Measurements from ENCODE around the gene SH3RF1. TPM values are rescaled to one million over a fixed set of nuclear protein-coding genes. Genes with fewer than 3 reads are reported as not detected.

SH3RF1 gene
- total and polyA plus RNA-seq, 2 donors, result 2.0 to 3.7 TPM

DNA sequence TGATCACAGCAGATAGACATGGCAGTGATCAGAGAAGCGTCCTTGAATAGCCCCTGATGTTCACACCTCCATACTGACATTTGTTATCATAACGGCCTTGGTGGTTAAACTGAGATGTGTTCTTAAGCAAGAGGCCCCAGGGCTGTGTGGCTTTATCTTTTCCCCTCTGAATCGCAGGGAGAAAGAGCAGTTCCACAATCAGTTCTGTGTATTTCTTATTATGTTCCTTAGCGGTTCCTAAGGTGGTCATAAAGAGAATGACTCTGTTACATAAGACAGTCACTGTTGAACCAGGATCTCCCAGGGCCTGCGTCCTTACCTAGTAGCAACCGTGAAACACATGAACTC is 207.9 kb downstream of the SH3RF1 start:
- no peak overlapping the region for H3K27ac ChIP-seq (ENCODE audit: low read depth in 1 of 2, low read length in 1 of 2)
- no peaks in the 10 kb centered on the region for H3K27me3 ChIP-seq (ENCODE audit: control insufficient read depth in 2 of 2, insufficient read depth in 1 of 2, low read length in 1 of 2)
- no peaks in the 10 kb centered on the region for H3K36me3 ChIP-seq (ENCODE audit: control insufficient read depth in 2 of 2, insufficient read depth in 2 of 2, low read length in 1 of 2)
- H3K9me3 ChIP-seq (ENCODE audit: control insufficient read depth in 2 of 2, insufficient read depth in 1 of 2, low read length in 1 of 2), result peaks cover 0 to 3% of the 10 kb centered on the region in 2 donors
- no peak overlapping the region for H3K4me3 ChIP-seq (ENCODE audit: low read length in 2 of 2)
- no peak for DNase-seq (ENCODE audit: low read depth in 6 of 9, low spot score in 9 of 9)
- H3K4me1 ChIP-seq (ENCODE audit: control insufficient read depth in 2 of 2, insufficient read depth in 2 of 2, low read length in 2 of 2), result peaks cover 0 to 3% of the 10 kb centered on the region in 2 donors
- 95% methylated on average over 6 of the region's 6 CpGs for WGBS

DNA sequence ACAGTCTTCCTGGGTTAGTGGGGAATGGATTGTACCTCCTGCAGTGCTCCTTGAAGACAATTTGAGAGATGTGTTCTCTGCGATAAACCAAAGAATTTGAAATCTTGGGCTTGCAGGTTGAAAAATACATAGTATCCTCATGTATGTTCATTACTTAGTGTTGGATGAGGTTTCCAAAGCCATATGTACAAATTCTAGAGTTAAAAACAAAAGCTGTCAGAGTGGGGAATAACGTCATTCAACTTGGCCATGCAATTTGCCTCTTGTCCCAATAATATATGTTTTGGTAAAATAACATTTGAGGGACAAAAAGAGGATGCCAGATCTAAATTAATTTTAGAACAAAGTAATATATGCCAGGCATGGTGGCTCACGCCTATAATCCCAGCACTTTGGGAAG is 209.4 kb downstream of the SH3RF1 start:
- 97% methylated on average over 3 of the region's 3 CpGs for WGBS
- no peaks in the 10 kb centered on the region for H3K27me3 ChIP-seq (ENCODE audit: control insufficient read depth in 2 of 2, insufficient read depth in 1 of 2, low read length in 1 of 2)
- H3K4me3 ChIP-seq (ENCODE audit: low read length in 2 of 2), result no peak overlapping the region
- H3K9me3 ChIP-seq (ENCODE audit: control insufficient read depth in 2 of 2, insufficient read depth in 1 of 2, low read length in 1 of 2), result peaks cover 0 to 3% of the 10 kb centered on the region in 2 donors
- H3K27ac ChIP-seq (ENCODE audit: low read depth in 1 of 2, low read length in 1 of 2), result no peak overlapping the region
- peaks cover 0 to 3% of the 10 kb centered on the region in 2 donors for H3K4me1 ChIP-seq (ENCODE audit: control insufficient read depth in 2 of 2, insufficient read depth in 2 of 2, low read length in 2 of 2)
- H3K36me3 ChIP-seq (ENCODE audit: control insufficient read depth in 2 of 2, insufficient read depth in 2 of 2, low read length in 1 of 2), result no peaks in the 10 kb centered on the region
- no peak for DNase-seq (ENCODE audit: low read depth in 6 of 9, low spot score in 9 of 9)

- Histone ChIP-seq H3K36me3 (ENCODE audit: control insufficient read depth in 2 of 2, insufficient read depth in 2 of 2, low read length in 1 of 2) (no peaks in the 10 kb centered on the region), H3K4me1 (ENCODE audit: control insufficient read depth in 2 of 2, insufficient read depth in 2 of 2, low read length in 2 of 2) (peaks cover 0 to 3% of the 10 kb centered on the region in 2 donors), H3K4me3 (ENCODE audit: low read length in 2 of 2) (no peak overlapping the region), H3K27me3 (ENCODE audit: control insufficient read depth in 2 of 2, insufficient read depth in 1 of 2, low read length in 1 of 2) (no peaks in the 10 kb centered on the region), H3K9me3 (ENCODE audit: control insufficient read depth in 2 of 2, insufficient read depth in 1 of 2, low read length in 1 of 2) (peaks cover 0 to 3% of the 10 kb centered on the region in 2 donors), H3K27ac (ENCODE audit: low read depth in 1 of 2, low read length in 1 of 2) (no peak overlapping the region)
- no peak for DNase-seq (ENCODE audit: low read depth in 6 of 9, low spot score in 9 of 9)
- WGBS, result 90% methylated on average over 9 of the region's 9 CpGs
These were observed 210.2 kb downstream of the SH3RF1 start for GRCh38 chr4:169060391-169061091.

DNA sequence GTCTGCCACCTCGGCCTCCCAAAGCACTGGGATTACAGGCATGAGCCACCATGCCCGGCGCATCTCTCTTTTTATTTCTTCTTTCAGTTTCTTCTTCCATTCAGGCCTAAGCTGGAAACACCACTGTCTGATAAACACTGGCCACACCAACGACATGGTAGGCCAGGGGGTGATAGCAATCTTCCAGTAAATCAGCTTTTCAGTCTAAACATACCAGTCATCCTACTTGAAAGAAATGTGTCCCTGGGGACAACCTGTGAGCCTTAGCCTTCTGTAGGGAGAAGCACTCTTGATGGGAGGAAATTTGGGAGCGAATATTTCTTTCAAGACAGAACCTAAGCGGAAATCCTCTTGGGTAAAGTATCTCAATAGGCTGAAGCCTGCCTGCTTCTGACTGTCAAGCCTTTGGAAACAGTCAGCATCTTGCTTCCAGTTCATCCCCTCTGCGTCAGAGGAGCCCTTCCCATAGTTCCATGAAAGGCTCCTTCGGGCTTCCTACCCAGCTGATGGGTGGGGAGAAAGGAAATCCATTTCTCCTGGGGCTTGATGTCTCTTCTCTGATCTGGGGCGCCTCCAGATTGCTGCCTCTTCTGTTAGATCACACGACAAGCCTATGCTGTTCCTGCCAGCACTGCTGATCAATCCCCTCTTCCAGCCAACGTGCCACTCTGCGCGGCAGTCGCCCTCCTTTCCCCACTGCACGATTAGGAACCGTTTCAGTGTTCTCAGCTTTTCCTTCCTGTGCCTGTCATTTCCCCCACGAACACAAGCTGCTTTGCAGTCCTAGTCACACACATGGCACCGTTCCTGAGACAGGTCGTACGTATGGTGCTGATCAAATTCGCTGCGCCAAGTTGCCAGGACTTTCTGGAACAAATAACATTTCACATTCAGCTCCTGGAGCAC is 211.2 kb downstream of the SH3RF1 start:
- no peaks in the 10 kb centered on the region for H3K27me3 ChIP-seq (ENCODE audit: control insufficient read depth in 2 of 2, insufficient read depth in 1 of 2, low read length in 1 of 2)
- DNase-seq (ENCODE audit: low read depth in 6 of 9, low spot score in 9 of 9), result no peak
- no peak overlapping the region for H3K4me3 ChIP-seq (ENCODE audit: low read length in 2 of 2)
- H3K27ac ChIP-seq (ENCODE audit: low read depth in 1 of 2, low read length in 1 of 2), result no peak overlapping the region
- peaks cover 0 to 3% of the 10 kb centered on the region in 2 donors for H3K9me3 ChIP-seq (ENCODE audit: control insufficient read depth in 2 of 2, insufficient read depth in 1 of 2, low read length in 1 of 2)
- peaks cover 0 to 3% of the 10 kb centered on the region in 2 donors for H3K4me1 ChIP-seq (ENCODE audit: control insufficient read depth in 2 of 2, insufficient read depth in 2 of 2, low read length in 2 of 2)
- no peaks in the 10 kb centered on the region for H3K36me3 ChIP-seq (ENCODE audit: control insufficient read depth in 2 of 2, insufficient read depth in 2 of 2, low read length in 1 of 2)
- 80% methylated on average over 22 of the region's 22 CpGs for WGBS

- WGBS, result 98% methylated on average over 7 of the region's 7 CpGs
- no peak for DNase-seq (ENCODE audit: low read depth in 6 of 9, low spot score in 9 of 9)
- no peaks in the 10 kb centered on the region for H3K27me3 ChIP-seq (ENCODE audit: control insufficient read depth in 2 of 2, insufficient read depth in 1 of 2, low read length in 1 of 2)
- H3K36me3 ChIP-seq (ENCODE audit: control insufficient read depth in 2 of 2, insufficient read depth in 2 of 2, low read length in 1 of 2), result no peaks in the 10 kb centered on the region
- H3K4me1 ChIP-seq (ENCODE audit: control insufficient read depth in 2 of 2, insufficient read depth in 2 of 2, low read length in 2 of 2), result peaks cover 0 to 3% of the 10 kb centered on the region in 2 donors
- H3K27ac ChIP-seq (ENCODE audit: low read depth in 1 of 2, low read length in 1 of 2), result no peak overlapping the region
- H3K4me3 ChIP-seq (ENCODE audit: low read length in 2 of 2), result no peak overlapping the region
- peaks cover 0 to 3% of the 10 kb centered on the region in 2 donors for H3K9me3 ChIP-seq (ENCODE audit: control insufficient read depth in 2 of 2, insufficient read depth in 1 of 2, low read length in 1 of 2)
These were observed 212.4 kb downstream of the SH3RF1 start for GRCh38 chr4:169058312-169058711.

DNA sequence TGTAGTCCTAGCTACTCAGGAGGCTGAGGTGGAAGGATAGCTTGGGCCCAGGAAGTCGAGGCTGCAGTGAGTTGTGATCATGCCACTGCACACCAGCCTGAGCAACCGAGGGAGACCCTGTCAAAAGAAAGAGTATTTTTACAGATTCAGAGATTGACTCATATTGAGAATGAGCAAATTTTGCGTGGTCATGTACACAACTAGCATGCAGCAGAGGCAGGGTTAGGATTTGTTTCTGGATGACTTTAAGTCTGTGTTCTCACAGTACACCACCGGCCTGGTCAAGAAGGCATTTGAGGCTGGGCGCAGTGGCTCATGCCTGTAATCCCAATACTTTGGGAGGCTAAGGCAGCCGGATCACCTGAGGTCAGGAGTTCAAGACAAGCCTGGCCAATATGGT is 215.9 kb downstream of the SH3RF1 start:
- no peak for DNase-seq (ENCODE audit: low read depth in 6 of 9, low spot score in 9 of 9)
- Histone ChIP-seq H3K4me1 (ENCODE audit: control insufficient read depth in 2 of 2, insufficient read depth in 2 of 2, low read length in 2 of 2) (peaks cover 0 to 3% of the 10 kb centered on the region in 2 donors), H3K27me3 (ENCODE audit: control insufficient read depth in 2 of 2, insufficient read depth in 1 of 2, low read length in 1 of 2) (no peaks in the 10 kb centered on the region), H3K4me3 (ENCODE audit: low read length in 2 of 2) (no peak overlapping the region), H3K9me3 (ENCODE audit: control insufficient read depth in 2 of 2, insufficient read depth in 1 of 2, low read length in 1 of 2) (peaks cover 0 to 2% of the 10 kb centered on the region in 2 donors), H3K27ac (ENCODE audit: low read depth in 1 of 2, low read length in 1 of 2) (no peak overlapping the region), H3K36me3 (ENCODE audit: control insufficient read depth in 2 of 2, insufficient read depth in 2 of 2, low read length in 1 of 2) (no peaks in the 10 kb centered on the region)
- 97% methylated on average over 6 of the region's 6 CpGs for WGBS

- 95% methylated on average over 6 of the region's 6 CpGs for whole genome bisulfite sequencing
- Histone ChIP-seq H3K4me3 (ENCODE audit: low read length in 2 of 2) (no peak overlapping the region), H3K27ac (ENCODE audit: low read depth in 1 of 2, low read length in 1 of 2) (no peak overlapping the region), H3K36me3 (ENCODE audit: control insufficient read depth in 2 of 2, insufficient read depth in 2 of 2, low read length in 1 of 2) (no peaks in the 10 kb centered on the region), H3K9me3 (ENCODE audit: control insufficient read depth in 2 of 2, insufficient read depth in 1 of 2, low read length in 1 of 2) (no peaks in the 10 kb centered on the region), H3K27me3 (ENCODE audit: control insufficient read depth in 2 of 2, insufficient read depth in 1 of 2, low read length in 1 of 2) (no peaks in the 10 kb centered on the region), H3K4me1 (ENCODE audit: control insufficient read depth in 2 of 2, insufficient read depth in 2 of 2, low read length in 2 of 2) (no peaks in the 10 kb centered on the region)
- DNase-seq (ENCODE audit: low read depth in 6 of 9, low spot score in 9 of 9), result no peak
These were observed 218.2 kb downstream of the SH3RF1 start for GRCh38 chr4:169052594-169052945.

DNA sequence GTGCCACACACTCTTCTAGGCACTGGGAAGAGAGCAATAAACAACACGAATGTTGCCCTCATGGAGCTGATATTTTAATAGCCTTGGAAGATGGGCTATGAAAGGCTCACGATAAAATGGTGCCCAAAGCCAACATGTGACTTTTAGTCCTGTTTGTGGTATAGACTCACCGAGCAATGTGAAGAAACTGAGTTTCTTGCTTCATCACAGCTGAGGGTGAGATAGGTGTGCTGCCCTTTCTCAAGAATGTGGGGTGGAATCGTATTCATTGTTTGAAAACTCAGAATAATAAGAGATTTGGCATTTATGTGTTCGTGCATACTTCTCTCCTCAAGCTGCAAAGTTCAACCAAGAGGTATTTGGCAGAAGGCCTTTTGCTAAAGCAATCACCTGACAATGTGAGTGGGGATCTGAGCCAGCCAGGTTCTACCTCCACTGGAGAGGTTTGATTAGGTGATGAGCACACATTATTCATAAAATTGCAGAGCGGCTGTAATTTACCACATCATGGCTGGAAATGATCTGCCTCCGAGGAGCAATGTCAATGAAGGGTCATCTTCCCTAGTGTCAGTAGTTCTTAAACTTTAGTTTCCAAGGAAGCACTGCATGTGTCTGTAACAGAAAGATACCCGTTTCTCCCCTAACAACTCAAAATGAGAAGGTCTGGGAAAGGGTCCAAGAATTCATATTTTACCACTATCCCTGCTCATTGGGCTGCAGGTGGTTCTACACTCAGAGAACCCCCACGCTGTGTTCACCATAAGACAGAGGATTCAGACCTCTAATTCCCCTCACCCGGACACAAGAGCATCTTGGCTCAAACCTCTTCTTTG is 218.8 kb downstream of the SH3RF1 start:
- Histone ChIP-seq H3K36me3 (ENCODE audit: control insufficient read depth in 2 of 2, insufficient read depth in 2 of 2, low read length in 1 of 2) (no peaks in the 10 kb centered on the region), H3K4me3 (ENCODE audit: low read length in 2 of 2) (no peak overlapping the region), H3K4me1 (ENCODE audit: control insufficient read depth in 2 of 2, insufficient read depth in 2 of 2, low read length in 2 of 2) (no peaks in the 10 kb centered on the region), H3K27ac (ENCODE audit: low read depth in 1 of 2, low read length in 1 of 2) (no peak overlapping the region), H3K9me3 (ENCODE audit: control insufficient read depth in 2 of 2, insufficient read depth in 1 of 2, low read length in 1 of 2) (no peaks in the 10 kb centered on the region), H3K27me3 (ENCODE audit: control insufficient read depth in 2 of 2, insufficient read depth in 1 of 2, low read length in 1 of 2) (no peaks in the 10 kb centered on the region)
- DNase-seq (ENCODE audit: low read depth in 6 of 9, low spot score in 9 of 9), result no peak
- 91% methylated on average over 10 of the region's 10 CpGs for WGBS
